GM12891 (cell line): ENCODE data around the gene TUT4.

ENCODE experiments used
- PAX5 ChIP-seq: IDR thresholded peaks from 2 replicates; pipeline ENCODE4 v1.6.1; 2011; ENCODE audit warnings: low read length, moderate library complexity, mild to moderate bottlenecking; ENCODE audit not compliant: insufficient read depth, severe bottlenecking
- POLR2A ChIP-seq: IDR thresholded peaks from 2 replicates; pipeline ENCODE4 v1.6.1; 2011; ENCODE audit warnings: low read depth, low read length, control low read depth
- POLR2AphosphoS5 ChIP-seq: IDR thresholded peaks from 2 replicates; pipeline ENCODE4 v1.6.1; 2011; ENCODE audit warnings: low read depth, low read length, control low read depth
- POU2F2 ChIP-seq: IDR thresholded peaks from 2 replicates; pipeline ENCODE4 v1.6.1; 2011; ENCODE audit warnings: low read depth, mild to moderate bottlenecking, control low read depth, low read length, moderate library complexity
- SPI1 ChIP-seq: IDR thresholded peaks from 2 replicates; pipeline ENCODE4 v1.6.1; 2011; ENCODE audit warnings: low read depth, low read length, control low read depth
- TAF1 ChIP-seq: IDR thresholded peaks from 2 replicates; pipeline ENCODE4 v1.6.1; 2011; ENCODE audit warnings: low read depth, low read length, control low read depth

- TF ChIP-seq POLR2A (no peak), POLR2AphosphoS5 (no peak), TAF1 (no peak), POU2F2 (no peak), SPI1 (no peak), PAX5 (no peak)
Measured at GRCh38 chr1:52601991-52602855, 49.3 kb upstream of the TUT4 start, which contains the start of gene GPX7.
